ENCODE measurements around the gene TMEM156. TPM values are rescaled to one million over a fixed set of nuclear protein-coding genes. Genes with fewer than 3 reads are reported as not detected.
"Not testable (repeated sequence)": the region's sequence is repeated elsewhere in the genome, so short reads cannot be mapped to it uniquely, and the experiment has no call there.

TMEM156 gene
- total RNA-seq, 1 experiment from 2014 or later = 0.37 TPM

DNA sequence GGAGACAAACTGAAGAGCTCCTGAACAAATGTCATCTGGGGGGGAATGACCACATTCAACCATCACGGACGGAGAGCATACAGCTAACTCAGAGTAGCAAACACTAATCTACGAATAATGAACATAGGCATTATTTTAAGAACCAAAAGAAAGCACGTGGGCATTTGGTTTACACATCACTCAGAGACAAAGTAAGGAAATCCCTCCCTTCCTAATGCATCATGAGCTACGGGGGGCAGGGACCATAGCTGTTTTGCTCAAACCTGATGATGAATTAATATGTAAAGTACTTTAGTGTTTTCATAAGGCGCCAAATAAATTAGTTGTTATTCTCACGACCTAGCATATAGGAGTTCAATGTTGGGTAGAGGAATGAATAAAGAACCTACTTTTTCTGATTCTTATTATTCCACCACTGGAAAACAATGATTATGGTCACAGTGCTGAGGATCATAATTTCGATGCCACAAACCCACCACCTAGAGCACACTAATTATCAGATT, 11.7 kb upstream of the TMEM156 start:
- DNase-seq (ENCODE audit: low read depth) = peak; percentile 43

DNA sequence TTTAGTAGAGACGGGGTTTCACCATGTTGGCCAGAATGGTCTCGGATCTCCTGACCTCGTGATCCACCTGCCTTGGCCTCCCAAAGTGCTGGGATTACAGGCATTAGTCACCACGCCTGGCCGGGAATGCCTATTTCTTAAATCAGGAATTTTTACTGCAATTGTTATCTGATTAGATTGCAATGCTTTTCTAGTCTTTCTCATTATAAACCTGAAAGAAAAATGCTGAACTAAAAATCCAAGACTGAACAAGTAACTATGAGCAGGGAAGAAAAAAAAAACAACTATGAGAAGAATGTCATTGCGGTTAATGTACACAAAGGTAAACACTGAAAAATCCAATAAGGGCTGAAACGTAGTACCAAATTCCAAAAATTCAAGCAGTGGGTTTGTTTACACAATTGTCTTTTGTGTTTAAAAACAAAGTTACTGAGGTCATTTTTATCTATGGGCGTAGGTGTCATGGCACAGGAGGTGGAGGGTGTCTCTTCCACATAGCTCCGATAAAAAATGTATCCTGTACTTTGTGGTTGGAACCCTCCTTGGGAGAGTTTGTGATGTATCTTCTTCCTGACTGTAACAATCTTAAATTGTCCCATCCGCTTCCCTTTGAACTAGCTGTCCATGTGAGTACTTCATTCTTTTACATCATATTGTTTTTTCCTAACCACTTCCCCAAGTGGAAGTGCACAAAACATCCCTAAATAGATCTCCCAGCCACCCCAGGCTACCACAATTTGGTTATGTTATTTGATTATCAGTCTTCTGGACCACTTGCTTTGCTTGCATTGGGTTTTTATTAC, 11.1 kb upstream of the TMEM156 start:
- DNase-seq (ENCODE audit: low read depth) = peak; percentile 69

DNA sequence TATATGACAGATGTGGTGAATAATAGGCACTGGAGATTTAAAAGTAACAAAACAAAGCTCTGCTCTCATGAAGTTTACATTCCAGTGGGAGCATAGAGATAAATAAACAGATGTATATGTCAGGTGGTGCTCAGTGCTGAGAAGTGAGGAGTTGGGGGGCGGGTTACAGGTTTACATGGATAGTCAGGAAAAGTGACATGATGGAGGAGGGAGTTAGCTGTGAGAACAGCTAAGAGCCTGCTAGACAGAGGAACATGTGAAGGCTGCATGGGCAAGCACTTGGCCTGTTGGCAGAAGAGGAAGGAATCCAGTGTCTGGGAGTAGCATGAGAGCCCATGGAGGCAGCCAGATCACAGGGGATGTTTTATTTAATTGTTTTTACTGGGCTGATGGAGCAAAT, 10.2 kb upstream of the TMEM156 start:
- no peak for DNase-seq (ENCODE audit: low read depth)

DNA sequence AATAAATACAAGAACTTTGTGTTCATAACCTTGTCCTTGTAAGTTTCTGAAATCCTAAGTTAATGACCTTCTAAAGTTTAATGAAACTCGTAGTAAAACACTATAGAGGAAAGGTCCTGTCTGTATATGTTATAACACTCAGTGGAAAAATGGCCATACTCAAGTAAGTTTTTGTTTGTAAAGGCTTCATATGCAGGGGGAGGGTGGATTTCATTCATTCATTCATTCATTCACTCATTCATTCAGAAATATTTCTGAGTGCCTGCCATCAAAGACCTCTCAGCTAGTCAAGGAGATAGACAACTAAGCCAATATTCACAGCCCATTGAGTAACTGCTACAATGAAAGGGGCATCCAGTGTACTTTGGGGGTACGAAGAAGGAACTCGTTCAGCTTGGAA, 6.9 kb upstream of the TMEM156 start:
- no peak for DNase-seq (ENCODE audit: low read depth)

DNA sequence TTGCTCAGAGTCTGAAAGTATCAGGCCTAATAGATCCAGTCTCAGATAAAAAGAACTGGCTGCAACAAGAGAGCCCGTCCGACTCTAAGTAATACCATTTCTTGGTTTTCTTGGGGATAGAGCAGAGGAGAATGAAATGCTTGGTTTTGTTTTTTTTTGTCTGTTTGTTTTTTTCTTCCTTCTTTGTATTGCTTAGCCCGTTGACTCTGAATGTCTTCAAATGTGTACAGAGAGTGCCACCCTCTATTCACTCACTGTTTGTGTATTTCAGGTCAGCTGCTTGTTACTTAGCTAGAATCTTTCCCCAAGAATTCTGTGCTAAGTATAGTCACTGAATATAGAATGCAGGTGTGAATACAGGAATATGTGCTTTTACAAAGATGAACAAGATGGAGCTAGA, 5.7 kb upstream of the TMEM156 start:
- no peak for DNase-seq (ENCODE audit: low read depth)

DNA sequence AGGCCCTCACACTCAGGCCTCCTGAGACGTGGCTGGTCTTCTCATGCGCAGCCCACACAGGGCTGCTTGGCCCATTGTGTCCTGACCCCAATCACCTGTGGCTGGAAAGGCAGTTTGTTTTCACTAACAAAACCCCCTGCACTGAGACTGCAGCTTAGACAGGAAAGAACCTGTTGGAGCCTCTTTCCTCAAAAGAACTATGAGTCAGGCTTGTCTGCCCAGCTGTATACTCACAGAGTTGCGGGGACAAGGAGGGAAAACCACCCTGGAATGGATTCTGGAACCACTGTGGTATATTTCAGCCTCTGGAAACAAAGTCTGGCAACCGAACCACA, 5.2 kb upstream of the TMEM156 start:
- peak; percentile 71 for DNase-seq (ENCODE audit: low read depth)

DNA sequence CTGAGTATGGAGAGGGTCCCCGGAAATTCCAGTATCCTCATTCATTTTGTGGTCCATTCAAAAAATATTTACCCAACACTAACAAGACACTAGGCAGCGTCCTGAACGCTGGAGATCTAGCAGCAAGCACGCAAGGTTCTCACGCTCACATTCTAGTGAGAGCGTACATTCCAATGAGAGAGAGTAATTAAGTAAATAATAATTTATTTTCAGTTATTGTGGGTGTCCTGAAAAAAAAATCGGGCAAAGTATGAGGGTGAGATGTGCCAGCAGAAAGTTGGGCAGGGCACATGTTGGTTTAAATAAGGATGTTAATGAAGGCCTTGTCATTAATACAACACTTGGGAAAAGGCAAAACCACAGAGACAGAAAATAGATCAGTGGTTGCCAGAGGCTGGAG, 4.0 kb upstream of the TMEM156 start:
- peak; percentile 44 for DNase-seq (ENCODE audit: low read depth)

DNA sequence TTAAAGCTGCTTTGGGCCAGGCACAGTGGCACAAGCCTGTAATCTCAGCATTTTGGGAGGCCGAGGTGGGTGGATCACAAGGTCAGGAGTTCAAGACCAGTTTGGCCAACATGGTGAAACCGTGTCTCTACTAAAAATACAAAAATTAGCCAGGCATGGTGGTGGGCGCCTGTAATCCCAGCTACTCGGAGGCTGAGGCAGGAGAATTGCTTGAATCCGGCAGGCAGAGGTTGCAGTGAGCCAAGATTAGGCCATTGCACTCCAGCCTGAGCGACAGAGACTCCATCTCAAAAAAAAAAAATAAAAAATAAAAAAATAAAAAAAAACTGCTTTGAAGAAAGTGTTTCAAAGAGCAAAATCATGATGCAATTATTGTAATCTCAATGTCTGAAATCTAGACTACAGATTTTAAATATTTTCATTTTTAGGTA, 604 bp downstream of the TMEM156 start:
- not testable (repeated sequence) for DNase-seq (ENCODE audit: low read depth)

DNA sequence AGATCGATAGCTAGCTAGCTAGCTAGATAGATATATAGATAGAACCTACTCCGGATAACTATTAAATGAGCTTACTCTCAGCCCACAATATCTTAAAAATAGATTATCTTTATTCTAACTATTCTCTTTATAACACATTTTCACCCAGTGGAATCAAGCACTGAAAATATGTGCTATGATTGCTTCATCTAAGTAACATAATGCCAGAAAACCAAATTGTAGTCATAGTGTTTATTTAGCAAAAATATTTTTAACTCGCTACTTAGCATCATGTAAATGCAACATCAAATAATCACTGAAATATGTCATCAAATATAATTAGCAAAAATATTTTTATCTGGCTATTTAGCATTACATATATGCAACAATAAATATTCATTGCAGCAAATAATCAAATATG, 1.5 kb downstream of the TMEM156 start:
- no peak for DNase-seq (ENCODE audit: low read depth)

DNA sequence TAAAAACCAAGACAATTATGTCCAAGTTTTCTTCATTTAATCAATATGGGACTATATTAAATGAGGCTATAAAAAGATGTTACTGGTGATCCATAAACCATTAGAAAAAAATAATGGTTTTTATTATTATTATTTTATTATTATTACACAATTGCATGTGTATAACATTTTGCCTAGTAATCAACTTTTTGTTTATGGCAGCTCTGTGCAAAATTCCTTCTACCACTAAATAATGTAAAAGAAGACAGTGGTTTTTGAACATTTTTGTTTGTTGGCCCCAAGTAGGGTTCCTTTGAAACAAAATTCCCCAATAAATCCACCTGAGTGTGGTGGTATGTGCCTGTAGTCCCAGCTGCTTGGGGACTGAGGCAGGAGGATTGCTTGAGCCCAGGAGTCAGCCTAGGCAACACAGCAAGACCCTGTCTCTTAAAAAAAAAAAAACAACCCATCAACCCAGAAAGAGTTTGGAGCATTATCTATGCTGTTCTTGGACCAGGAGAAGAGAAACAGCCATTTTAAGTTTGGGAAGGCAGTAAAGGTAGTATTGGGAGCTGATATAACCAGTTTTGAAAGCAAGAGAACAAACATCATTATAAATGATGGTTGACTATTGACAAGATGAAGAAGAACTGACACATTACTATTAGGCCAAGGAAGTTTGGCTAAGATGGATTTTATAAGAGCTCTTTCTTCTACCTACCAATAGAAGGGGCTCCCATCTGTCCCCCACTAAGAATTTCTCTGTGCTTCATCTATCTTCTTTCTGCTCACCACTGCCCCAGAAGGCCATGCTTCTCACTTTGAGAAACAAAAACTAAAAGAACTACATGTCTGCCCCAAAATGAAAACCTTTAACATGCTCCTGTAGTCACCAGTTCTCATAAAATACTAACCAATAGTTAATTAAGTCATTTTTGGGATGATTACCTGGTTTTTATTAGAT, 2.2 kb downstream of the TMEM156 start:
- no peak for DNase-seq (ENCODE audit: low read depth)

DNA sequence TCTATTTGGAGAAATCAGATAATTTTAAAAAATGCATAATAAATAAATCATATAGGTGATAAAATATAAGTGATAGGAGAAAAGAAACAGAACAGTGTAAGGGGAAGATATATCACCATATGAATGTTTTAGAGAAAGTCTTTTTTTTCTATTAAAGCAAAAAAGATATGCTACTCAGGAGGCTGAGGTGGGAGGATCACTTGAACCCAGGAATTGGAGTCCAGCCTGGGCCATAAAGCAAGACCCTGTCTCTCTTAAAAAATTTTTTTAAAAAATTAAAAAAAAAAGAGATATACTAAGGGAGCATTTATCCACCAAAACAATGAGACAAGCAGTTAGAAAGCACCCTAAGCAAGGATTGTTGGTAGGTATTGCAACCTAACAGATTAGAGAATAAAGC, 6.1 kb downstream of the TMEM156 start:
- no peak for DNase-seq (ENCODE audit: low read depth)

DNA sequence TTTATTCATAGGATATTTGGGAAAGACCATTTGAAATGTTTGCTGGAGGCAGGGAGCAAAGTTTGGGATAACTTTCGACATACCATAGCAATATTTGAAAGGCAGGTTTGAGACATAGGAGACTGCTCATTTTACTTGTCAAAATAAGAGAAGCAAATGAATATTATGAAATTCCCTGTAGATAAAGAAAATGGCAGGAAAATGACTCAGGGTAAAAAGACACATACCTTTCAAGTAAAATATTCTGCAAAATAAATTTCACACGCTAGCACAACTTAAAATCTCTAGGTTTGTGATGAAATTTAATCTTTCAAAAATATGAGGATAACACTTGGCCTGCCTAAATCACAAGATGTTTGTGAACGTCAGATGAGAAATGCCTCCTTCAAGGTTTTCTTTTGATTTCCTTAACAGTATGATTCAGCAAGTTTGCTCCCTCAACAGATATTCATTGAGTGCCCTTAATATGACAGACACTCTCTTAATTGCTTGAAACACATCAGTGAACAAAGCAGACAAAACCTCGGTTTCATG, 6.6 kb downstream of the TMEM156 start:
- DNase-seq (ENCODE audit: low read depth) = no peak

DNA sequence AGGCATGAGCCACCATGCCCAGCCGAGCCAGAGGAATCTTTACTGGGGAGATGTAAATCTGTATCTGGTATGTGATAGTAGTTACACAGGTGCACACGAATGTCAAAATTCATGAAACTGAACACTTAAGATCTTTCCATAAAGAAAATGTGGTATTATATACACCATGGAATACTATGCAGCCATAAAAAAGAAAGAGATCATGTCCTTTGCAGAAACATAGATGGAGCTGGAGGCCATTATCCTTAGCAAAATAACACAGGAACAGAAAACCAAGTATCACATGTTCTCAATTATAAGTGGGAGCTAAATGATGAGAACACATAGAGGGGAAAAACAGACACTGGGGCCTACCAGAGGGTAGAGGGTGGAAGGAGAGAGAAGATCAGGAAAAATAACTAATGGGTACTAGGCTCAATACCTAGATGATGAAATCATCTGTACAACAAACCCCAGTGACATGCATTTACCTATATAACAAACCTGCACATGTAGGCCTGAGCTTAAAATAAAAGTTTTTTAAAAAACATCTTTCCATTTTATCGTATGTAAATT, 7.8 kb downstream of the TMEM156 start:
- DNase-seq (ENCODE audit: low read depth) = no peak

DNA sequence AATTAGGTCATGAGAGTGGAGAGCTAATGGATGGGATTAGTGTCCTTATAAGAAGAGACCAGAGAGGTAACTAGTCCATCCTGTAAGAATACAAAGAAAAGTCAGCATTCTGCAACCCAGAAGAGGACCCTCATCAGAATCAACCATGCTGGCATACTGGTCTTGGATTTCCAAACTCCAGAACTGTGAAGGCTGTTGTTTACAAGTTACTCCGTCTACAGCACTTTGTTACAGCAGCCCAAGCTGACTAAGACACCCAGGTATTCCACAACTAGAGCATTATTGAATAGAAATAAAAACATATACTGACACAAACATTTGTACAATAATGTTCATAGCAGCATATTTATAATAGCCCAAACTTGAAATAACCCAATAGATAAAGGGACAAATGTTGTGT, 9.2 kb downstream of the TMEM156 start:
- no peak for DNase-seq (ENCODE audit: low read depth)

DNA sequence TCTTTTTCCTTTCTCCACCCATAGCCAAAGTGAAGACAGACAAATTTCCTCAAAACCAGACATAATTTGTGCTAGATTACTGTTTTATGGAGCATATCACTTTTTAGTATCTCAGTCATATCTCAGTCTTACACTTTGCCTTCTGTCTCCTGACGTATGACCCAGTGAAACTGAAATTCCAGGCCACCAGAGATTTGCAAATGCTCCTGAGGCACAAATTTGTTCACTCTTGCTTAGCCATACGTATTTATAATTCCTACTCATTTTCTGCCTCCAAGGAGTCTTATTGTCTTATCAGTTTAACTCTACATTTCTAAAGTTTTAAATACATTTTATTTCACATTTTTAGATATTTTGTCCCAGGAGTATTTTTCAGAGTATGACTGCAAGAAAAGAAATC, 10.0 kb downstream of the TMEM156 start:
- no peak for DNase-seq (ENCODE audit: low read depth)

DNA sequence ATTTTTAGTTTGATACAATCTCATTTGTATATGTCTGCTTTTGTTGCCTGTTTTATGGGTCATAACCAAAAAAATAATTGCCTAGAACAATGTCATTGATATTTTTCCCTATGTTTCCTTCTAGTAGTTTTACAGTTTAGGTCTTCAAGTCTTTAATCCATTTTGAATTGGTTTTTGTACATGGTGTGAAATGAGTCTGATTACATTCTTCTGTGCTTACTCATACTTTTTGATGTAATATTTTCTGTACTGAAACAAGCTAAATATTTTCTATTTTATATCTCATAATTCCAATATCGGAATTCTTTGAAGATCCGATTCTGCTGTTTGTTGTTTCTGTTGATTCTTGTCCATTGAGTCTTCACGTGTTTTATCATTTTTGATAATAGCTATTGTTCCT, 10.6 kb downstream of the TMEM156 start:
- no peak for DNase-seq (ENCODE audit: low read depth)

DNA sequence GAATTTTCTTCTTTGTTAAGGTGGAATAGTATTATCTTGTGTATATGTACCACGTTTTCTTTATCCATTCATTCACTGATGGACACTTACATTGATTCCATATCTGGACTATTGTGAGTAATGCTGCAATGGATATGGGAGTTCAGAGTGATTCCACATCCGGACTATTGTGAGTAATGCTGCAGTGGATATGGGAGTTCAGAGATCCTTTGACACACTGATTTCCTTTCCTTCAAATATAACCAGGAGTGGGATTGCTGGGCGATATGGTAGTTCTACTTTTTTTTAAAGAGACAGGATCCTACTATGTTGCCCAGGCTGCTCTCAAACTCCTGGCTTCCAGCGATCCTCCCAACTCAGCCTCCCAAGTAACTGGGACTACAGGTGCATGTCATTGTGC, 12.1 kb downstream of the TMEM156 start:
- no peak for DNase-seq (ENCODE audit: low read depth)

DNA sequence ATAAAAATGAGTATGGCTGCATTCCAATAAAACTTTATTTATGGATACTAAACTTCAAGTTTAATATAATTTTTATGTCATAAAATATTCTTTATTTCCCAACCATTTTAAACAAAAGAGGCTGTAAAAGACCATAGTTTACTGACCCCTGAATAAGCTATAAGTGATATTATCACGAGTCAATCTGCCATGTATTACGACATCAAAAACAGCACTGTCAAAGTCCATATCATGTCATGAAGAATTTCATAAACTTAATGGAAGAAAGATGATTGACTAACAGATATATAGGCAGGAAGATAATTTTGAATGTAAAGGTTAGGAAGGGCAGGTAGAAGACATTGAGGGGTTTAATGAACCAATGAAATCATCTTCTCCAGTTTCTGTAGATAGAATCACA, 18.2 kb downstream of the TMEM156 start:
- DNase-seq (ENCODE audit: low read depth) = no peak

DNA sequence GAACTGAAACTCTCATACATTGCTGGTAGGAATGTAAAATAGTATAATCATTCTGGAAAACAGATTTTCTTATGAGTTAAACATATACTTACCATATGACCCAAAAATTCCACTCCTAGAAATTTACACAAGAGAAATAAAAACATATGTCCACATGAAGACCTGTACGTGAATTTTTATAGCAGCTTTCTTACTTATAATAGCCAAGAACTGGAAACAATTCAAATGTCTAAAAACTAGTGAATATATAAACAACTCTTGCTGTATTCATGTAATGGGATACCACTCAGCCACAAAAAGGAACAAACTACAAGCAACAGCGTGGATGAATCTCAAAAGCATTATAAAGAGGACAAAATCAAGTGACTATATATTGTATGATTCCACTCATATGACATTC, 27.5 kb downstream of the TMEM156 start:
- no peak for DNase-seq (ENCODE audit: low read depth)

DNA sequence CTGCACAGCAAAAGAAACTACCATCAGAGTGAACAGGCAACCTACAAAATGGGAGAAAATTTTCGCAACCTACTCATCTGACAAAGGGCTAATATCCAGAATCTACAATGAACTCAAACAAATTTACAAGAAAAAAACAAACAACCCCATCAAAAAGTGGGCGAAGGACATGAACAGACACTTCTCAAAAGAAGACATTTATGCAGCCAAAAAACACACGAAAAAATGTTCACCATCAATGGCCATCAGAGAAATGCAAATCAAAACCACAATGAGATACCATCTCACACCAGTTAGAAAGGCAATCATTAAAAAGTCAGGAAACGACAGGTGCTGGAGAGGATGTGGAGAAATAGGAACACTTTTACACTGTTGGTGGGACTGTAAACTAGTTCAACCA, 30.2 kb downstream of the TMEM156 start:
- not testable (repeated sequence) for DNase-seq (ENCODE audit: low read depth)

DNA sequence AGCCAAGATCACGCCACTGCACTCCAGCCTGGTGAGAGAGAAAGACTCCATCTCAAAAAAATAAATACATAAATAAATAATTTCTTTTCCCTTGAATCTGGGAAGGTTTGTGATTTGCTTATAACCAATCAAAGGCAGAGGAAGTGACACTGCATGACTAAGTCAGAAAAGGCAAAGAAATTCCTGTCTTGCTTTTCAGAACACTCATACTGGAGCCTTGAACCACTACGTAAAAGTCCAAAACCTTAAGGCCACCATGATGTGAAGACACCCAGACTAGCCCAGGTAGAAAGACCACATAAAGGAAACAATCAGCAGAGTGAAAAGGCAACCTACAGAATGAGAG, 36.6 kb downstream of the TMEM156 start:
- DNase-seq (ENCODE audit: low read depth) = no peak

DNA sequence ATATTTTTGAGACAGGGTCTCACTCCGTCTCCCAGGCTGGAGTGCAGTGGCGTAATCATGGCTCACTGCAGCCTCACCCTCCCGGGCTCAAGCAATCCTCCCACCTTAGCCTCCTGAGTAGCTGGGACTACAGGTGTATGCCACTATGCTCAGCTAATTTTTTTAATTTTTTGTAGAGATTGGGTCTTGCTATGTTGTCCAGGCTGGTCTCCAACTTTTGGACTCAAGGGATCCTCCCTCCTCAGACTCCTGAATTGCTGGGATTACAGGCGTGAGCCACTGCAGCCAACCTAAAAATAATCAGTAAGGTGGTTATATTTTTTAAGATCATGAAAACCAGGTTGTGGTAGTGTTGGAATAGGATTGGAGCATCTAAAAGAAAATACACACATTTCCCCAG, 38.1 kb downstream of the TMEM156 start:
- DNase-seq (ENCODE audit: low read depth) = no peak
